ENCODE measurements around the gene MAN1A1. TPM values are rescaled to one million over a fixed set of nuclear protein-coding genes. Genes with fewer than 3 reads are reported as not detected.

The MAN1A1 gene
- total and polyA plus RNA-seq, 2 of the 8 experiments (the other 6 are each of a cell fraction or from before 2014, with no cell fraction given): 1.8 to 5.4 TPM

DNA sequence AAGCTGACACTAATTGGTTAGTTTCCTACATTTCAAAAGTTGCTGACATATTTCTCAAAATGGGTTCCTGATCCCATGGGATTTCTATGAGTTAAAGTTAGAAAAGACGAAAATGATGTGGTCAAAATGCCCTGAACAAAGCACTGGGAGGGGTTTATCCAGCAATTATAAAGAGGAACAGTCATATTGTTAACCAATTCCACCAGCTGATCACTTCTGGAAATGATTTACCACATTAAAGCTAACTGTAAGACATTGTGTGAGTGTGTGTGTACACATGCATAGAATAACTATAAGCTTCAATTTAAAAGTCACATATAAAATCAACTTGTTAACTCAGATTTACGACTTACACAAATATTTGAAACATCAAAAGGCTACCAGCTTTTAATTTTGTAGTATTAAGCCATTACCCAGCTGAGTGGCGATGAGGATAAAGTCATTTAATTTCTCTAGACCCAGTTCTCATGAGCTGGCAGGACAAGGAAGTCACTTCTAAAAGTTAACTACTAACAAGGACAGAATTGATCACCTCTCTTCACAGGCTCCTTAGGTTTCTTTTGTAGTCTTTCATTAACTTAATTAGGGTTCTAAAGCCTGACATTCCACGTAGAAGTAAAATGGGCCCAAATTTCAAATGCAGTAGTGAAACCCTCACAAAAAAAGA lies 40.4 kb downstream of the MAN1A1 start:
- no peak overlapping the region for H3K27ac ChIP-seq (ENCODE audit: low read depth, low read length)
- no peaks in the 10 kb centered on the region for H3K23me2 ChIP-seq (ENCODE audit: low read depth, low read length)
- no peak overlapping the region for H3K9ac ChIP-seq (replicated peaks in 1 of 4; ENCODE audit: extremely low read depth in 1 of 4, low read depth in 3 of 4, low read length in 3 of 4)
- no peak overlapping the region for H2BK15ac ChIP-seq (ENCODE audit: low read length)
- no peak overlapping the region for H4K8ac ChIP-seq (ENCODE audit: extremely low read depth, insufficient read depth, low read length)
- no peaks in the 10 kb centered on the region; a peak in 1 of 8 replicates for H3K36me3 ChIP-seq (ENCODE audit: control insufficient read depth in 2 of 4, insufficient read depth in 4 of 4, low read length in 3 of 4)
- H3K23ac ChIP-seq (ENCODE audit: insufficient read length): no peak overlapping the region
- no peak overlapping the region for H3K14ac ChIP-seq (ENCODE audit: insufficient read length)
- ChIA-PET CTCF (ENCODE audit: partially characterized antibody) (no interaction called here), POLR2A (ENCODE audit: partially characterized antibody) (no interaction called here)
- 85% methylated on average over 4 of the region's 4 CpGs; no CpG with 5 or more reads in 1 of the 2 experiments for WGBS, 2 experiments (ENCODE audit: extremely low coverage in 1 of 2, insufficient coverage in 1 of 2, insufficient read length in 1 of 2, insufficient replicate concordance in 2 of 2, low coverage in 1 of 2, low lambda C conversion rate in 2 of 2, missing lambda C conversion rate in 1 of 2)
- H3K4me1 ChIP-seq (replicated peaks in 1 of 4; ENCODE audit: control insufficient read depth in 3 of 4, insufficient read depth in 4 of 4, low read length in 3 of 4): no peaks in the 10 kb centered on the region; a peak in 1 of 7 replicates
- no peaks in the 10 kb centered on the region for H3K79me1 ChIP-seq (ENCODE audit: low read depth, low read length)
- no peaks in the 10 kb centered on the region for H3K9me3 ChIP-seq (ENCODE audit: insufficient read depth in 2 of 2, low read depth in 1 of 2, low read length in 1 of 2)
- no peak overlapping the region for H2BK20ac ChIP-seq (ENCODE audit: low read length)
- FAIRE-seq (no peak), DNase-seq (ENCODE audit: low read depth in 1 of 2, low spot score in 2 of 2) (no peak)
- no peak overlapping the region for H2BK120ac ChIP-seq (replicated peaks; ENCODE audit: low read depth, low read length)
- TF ChIP-seq GABPA (IDR thresholded peaks at IDR 0.05; ENCODE audit: borderline replicate concordance, insufficient read depth, low read length) (no peak), POU5F1 (IDR thresholded peaks at IDR 0.05; ENCODE audit: low read depth, low read length) (no peak), SP1 (IDR thresholded peaks at IDR 0.05; ENCODE audit: low read depth, low read length) (no peak), SIRT6 (IDR thresholded peaks at IDR 0.05; ENCODE audit: low read length) (no peak), CHD2 (IDR thresholded peaks at IDR 0.05; ENCODE audit: low read length) (no peak), SRF (IDR thresholded peaks at IDR 0.05; ENCODE audit: low read depth, low read length) (no peak), CHD1 (IDR thresholded peaks at IDR 0.05; ENCODE audit: low read depth, low read length) (no peak), KDM4A (IDR thresholded peaks at IDR 0.05; ENCODE audit: low read depth, low read length, severe bottlenecking) (no peak), RXRA (IDR thresholded peaks at IDR 0.05; ENCODE audit: insufficient read depth, low read depth, low read length) (no peak), ZNF274 (IDR thresholded peaks at IDR 0.05; ENCODE audit: borderline replicate concordance, extremely low read depth, low read length) (no peak)
- H2AK5ac ChIP-seq (ENCODE audit: low read depth, low read length): no peak overlapping the region
- no peaks in the 10 kb centered on the region for H4K20me1 ChIP-seq (replicated peaks in 1 of 2; ENCODE audit: control insufficient read depth in 1 of 2, insufficient read depth in 2 of 2, low read length in 2 of 2)
- no peak overlapping the region for H3K4me3 ChIP-seq (ENCODE audit: extremely low read depth in 1 of 4, insufficient read depth in 2 of 4, low read depth in 3 of 4, low read length in 4 of 4)
- H3K4me2 ChIP-seq (ENCODE audit: insufficient read depth in 1 of 2, low read depth in 2 of 2, low read length in 2 of 2): no peak overlapping the region
- no peaks in the 10 kb centered on the region for H3K27me3 ChIP-seq (replicated peaks in 1 of 4; ENCODE audit: control insufficient read depth in 3 of 4, extremely low read depth in 1 of 4, insufficient read depth in 3 of 4, low read length in 3 of 4)
- H4K5ac ChIP-seq (ENCODE audit: insufficient read length, low read depth, low read length): no peak overlapping the region
- H3K56ac ChIP-seq (replicated peaks; ENCODE audit: insufficient read length, low read depth, low read length): no peak overlapping the region
- no peak overlapping the region for H3K4ac ChIP-seq (replicated peaks; ENCODE audit: insufficient read length, low read depth, low read length)
- no peak overlapping the region for H2AFZ ChIP-seq (ENCODE audit: low read length)
- no peak overlapping the region for H2BK5ac ChIP-seq (ENCODE audit: low read depth, low read length)
- H3K79me2 ChIP-seq (ENCODE audit: control insufficient read depth in 1 of 2, insufficient read depth in 2 of 2, low read length in 2 of 2): no peaks in the 10 kb centered on the region
- no peak overlapping the region for H4K91ac ChIP-seq (replicated peaks; ENCODE audit: insufficient read length, low read length)
- no peak overlapping the region for H3K18ac ChIP-seq (ENCODE audit: extremely low read depth, low read length)
- no peak overlapping the region for H2BK12ac ChIP-seq (ENCODE audit: low read depth, low read length)
